Thoracic aorta (tissue), 2 donors: ENCODE measurements around the gene COQ6. TPM values are rescaled to one million over a fixed set of nuclear protein-coding genes. Genes with fewer than 3 reads are reported as not detected.

Source experiments
- ATAC-seq: fragments of 150-250 bp; one replicate; pipeline ENCODE4 v1.8.0; 2017; ENCODE audit warnings: low read depth; ENCODE audit not compliant: insufficient number of reproducible peaks, low FRiP score
- DNase-seq: peaks from one replicate; pipeline ENCODE4 v3.0.0-alpha.2; 2020; ENCODE audit warnings: low spot score
- H3K27ac ChIP-seq, 2 donors: fragments of 200-600 bp; sonication (generic); 1 replicate in 1 of 2; 2 replicates in 1 of 2; pipeline ENCODE4 v1.5.1; 2016; ENCODE audit warnings: mild to moderate bottlenecking in 2 of 2, moderate library complexity in 2 of 2
- H3K27me3 ChIP-seq: fragments of 200-600 bp; sonication (generic); replicated peaks from 2 replicates; pipeline ENCODE4 v1.6.0; 2016; ENCODE audit warnings: mild to moderate bottlenecking; ENCODE audit not compliant: insufficient read depth
- H3K36me3 ChIP-seq: fragments of 200-600 bp; sonication (generic); one replicate; pipeline ENCODE4 v1.5.1; 2016
- H3K4me1 ChIP-seq, 2 donors: fragments of 200-600 bp; sonication (generic); 1 replicate in 1 of 2; 2 replicates in 1 of 2; pipeline versions ENCODE4 v1.5.1 to v1.6.0; 2016; ENCODE audit warnings: low read depth in 2 of 2, mild to moderate bottlenecking in 1 of 2; ENCODE audit not compliant: control insufficient read depth in 1 of 2
- H3K4me3 ChIP-seq: fragments of 200-600 bp; sonication (generic); 2 replicates; pipeline ENCODE4 v1.5.1; 2016; ENCODE audit warnings: mild to moderate bottlenecking
- H3K9me3 ChIP-seq: fragments of 200-600 bp; sonication (generic); 2 replicates; pipeline ENCODE4 v1.5.1; 2016
- CTCF ChIP-seq: fragments of 200-600 bp; sonication (generic); IDR thresholded peaks from one replicate; pipeline ENCODE4 v1.5.1; 2019; ENCODE audit warnings: antibody characterized with exemption
- total RNA-seq, 2 donors: library from RNA; depleted of rRNA; stranded (reverse); fragments of >200 nt; gene quantifications; one replicate each; pipeline versions ENCODE4 v1.1.0 to v1.2.3, GENCODE V29; 2016

The COQ6 gene
- total RNA-seq, 2 donors from 2014 or later, result 46.3 to 57.1 TPM

GRCh38 chr14:73943083-73943482, 7.0 kb upstream of the COQ6 start:
- Histone ChIP-seq H3K27ac (no peak overlapping the region), H3K36me3 (peaks cover 21% of the 10 kb centered on the region), H3K9me3 (no peaks in the 10 kb centered on the region), H3K27me3 (no peaks in the 10 kb centered on the region), H3K4me1 (no peaks in the 10 kb centered on the region), H3K4me3 (no peak overlapping the region)
- TF ChIP-seq CTCF, result no peak
- ATAC-seq (no peak), DNase-seq (no peak)

DNA sequence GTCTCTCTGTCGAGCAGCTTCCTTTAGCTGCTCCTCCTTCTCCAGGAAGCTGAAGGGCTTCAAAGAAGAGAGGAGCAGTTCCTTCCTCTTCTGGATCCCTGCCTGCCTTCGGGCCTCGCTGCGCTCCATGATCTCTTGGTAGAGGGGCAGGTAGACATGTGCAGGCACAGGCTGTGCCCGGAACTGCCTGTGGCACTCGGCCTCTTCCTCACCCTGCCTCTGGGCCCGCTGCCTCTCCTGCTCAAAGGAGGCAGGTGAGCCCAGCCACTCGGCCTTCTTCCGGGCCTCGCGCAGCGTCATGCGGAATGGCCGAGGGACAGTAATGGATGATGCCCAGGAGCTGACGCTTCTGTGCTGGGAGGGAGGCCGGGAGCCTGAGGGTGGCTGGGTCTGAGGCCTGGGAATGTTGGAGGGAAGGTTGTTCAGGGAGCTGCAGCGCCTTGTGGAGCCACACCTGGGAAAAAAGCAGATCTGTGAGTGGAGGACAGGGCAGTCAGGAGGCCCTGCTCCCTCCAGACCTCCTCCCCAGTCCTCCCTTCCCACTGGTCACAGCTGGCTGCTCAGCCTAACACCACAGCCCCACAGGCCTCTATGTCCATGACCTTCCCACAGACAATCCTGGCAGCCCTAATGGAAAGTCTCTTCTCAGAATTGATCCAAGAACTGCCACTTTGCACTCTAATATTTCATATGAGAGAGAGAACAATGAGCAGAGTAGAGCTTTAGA, 5.5 kb upstream of the COQ6 start:
- Histone ChIP-seq H3K27me3 (no peaks in the 10 kb centered on the region), H3K27ac (no peak overlapping the region), H3K4me3 (no peak overlapping the region), H3K36me3 (peaks cover 18% of the 10 kb centered on the region), H3K4me1 (peaks cover 0 to 7% of the 10 kb centered on the region in 2 donors), H3K9me3 (no peaks in the 10 kb centered on the region)
- ATAC-seq (no peak), DNase-seq (no peak)
- no peak for TF ChIP-seq CTCF

GRCh38 chr14:73945159-73945670, 4.9 kb upstream of the COQ6 start:
- ATAC-seq (no peak), DNase-seq (no peak)
- Histone ChIP-seq H3K27ac (no peak overlapping the region), H3K4me3 (no peak overlapping the region), H3K36me3 (peaks cover 18% of the 10 kb centered on the region), H3K27me3 (no peaks in the 10 kb centered on the region), H3K9me3 (no peaks in the 10 kb centered on the region), H3K4me1 (peaks cover 0 to 8% of the 10 kb centered on the region in 2 donors)
- no peak for TF ChIP-seq CTCF

DNA sequence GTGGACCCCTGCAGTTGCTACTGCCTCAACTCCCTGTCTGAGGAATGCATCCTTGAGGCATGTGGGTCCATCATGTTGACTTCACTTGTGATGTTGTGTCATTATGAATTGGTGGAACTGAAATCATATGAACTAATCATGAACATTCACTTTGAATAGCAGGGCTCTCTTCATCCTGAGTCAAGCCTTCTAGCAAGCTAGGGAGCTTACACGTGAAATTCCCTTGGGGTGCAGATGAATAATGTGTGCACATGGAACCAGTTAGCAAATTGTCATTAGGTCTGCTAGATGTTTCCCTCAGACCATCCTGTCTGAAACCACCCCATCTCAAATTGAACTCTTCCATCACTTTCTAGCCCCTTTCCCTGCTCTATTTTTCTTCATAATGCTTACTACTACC, 3.6 kb downstream of the COQ6 start:
- Histone ChIP-seq H3K27ac (no peak overlapping the region), H3K4me1 (peaks cover 9 to 18% of the 10 kb centered on the region in 2 donors), H3K27me3 (no peaks in the 10 kb centered on the region), H3K36me3 (peaks cover 37% of the 10 kb centered on the region), H3K9me3 (no peaks in the 10 kb centered on the region), H3K4me3 (no peak overlapping the region)
- ATAC-seq (no peak), DNase-seq (no peak)
- no peak for TF ChIP-seq CTCF

DNA sequence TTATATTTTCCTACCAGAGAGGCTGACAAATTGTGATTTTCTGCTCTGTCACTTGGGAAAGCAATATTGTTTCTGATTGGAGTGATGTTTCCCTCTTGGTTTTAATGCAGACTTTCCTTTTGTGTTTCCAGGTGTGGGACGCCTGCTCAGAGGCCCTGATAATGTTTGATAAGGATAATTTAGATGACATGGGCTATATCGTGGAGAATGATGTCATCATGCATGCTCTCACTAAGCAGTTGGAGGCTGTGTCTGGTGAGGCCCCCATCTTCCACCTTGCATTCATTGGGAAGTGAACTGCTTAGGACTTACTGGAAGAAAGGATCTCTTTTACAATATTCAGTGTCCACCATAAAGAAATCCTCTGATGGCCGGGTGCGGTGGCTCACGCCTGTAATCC, 5.6 kb downstream of the COQ6 start:
- Histone ChIP-seq H3K27ac (no peak overlapping the region), H3K4me3 (no peak overlapping the region), H3K36me3 (peaks cover 56% of the 10 kb centered on the region), H3K4me1 (peaks cover 7 to 9% of the 10 kb centered on the region in 2 donors), H3K9me3 (no peaks in the 10 kb centered on the region), H3K27me3 (no peaks in the 10 kb centered on the region)
- no peak for TF ChIP-seq CTCF
- ATAC-seq (no peak), DNase-seq (no peak)
